ENCODE data around the gene TTC23.

TTC23 gene

GRCh38 chr15:99137877-99138276 lies 111.5 kb downstream of the TTC23 start:
- no peak for DNase-seq (ENCODE audit: low spot score)

GRCh38 chr15:99137111-99137546 lies 112.3 kb downstream of the TTC23 start:
- DNase-seq (ENCODE audit: low spot score), result no peak

GRCh38 chr15:99135194-99135593 lies 114.2 kb downstream of the TTC23 start:
- DNase-seq (ENCODE audit: low spot score), result no peak

GRCh38 chr15:99134317-99134821 lies 115.0 kb downstream of the TTC23 start:
- no peak for DNase-seq (ENCODE audit: low spot score)

- DNase-seq (ENCODE audit: low spot score), result no peak
Measured at GRCh38 chr15:99132634-99133287, 116.6 kb downstream of the TTC23 start.

GRCh38 chr15:99132122-99132521 lies 117.3 kb downstream of the TTC23 start:
- no peak for DNase-seq (ENCODE audit: low spot score)

- DNase-seq (ENCODE audit: low spot score), result no peak
Measured at GRCh38 chr15:99131441-99132023, 117.8 kb downstream of the TTC23 start.

- no peak for DNase-seq (ENCODE audit: low spot score)
Measured at GRCh38 chr15:99130765-99131440, 118.5 kb downstream of the TTC23 start.

GRCh38 chr15:99130314-99130713 lies 119.1 kb downstream of the TTC23 start:
- no peak for DNase-seq (ENCODE audit: low spot score)

GRCh38 chr15:99129644-99130043 lies 119.7 kb downstream of the TTC23 start:
- DNase-seq (ENCODE audit: low spot score), result no peak

- no peak for DNase-seq (ENCODE audit: low spot score)
Measured at GRCh38 chr15:99128411-99128810, 121.0 kb downstream of the TTC23 start.

GRCh38 chr15:99127773-99128172 lies 121.6 kb downstream of the TTC23 start:
- no peak for DNase-seq (ENCODE audit: low spot score)

GRCh38 chr15:99126930-99127329 lies 122.5 kb downstream of the TTC23 start:
- no peak for DNase-seq (ENCODE audit: low spot score)

GRCh38 chr15:99126131-99126588 lies 123.2 kb downstream of the TTC23 start:
- no peak for DNase-seq (ENCODE audit: low spot score)

GRCh38 chr15:99125061-99125891 lies 124.1 kb downstream of the TTC23 start:
- DNase-seq (ENCODE audit: low spot score), result no peak

GRCh38 chr15:99124641-99125040 lies 124.7 kb downstream of the TTC23 start:
- no peak for DNase-seq (ENCODE audit: low spot score)

GRCh38 chr15:99123713-99124451 lies 125.5 kb downstream of the TTC23 start:
- peak; percentile 89 for DNase-seq (ENCODE audit: low spot score)

GRCh38 chr15:99122831-99123712 lies 126.3 kb downstream of the TTC23 start:
- no peak for DNase-seq (ENCODE audit: low spot score)

GRCh38 chr15:99121691-99122410 lies 127.5 kb downstream of the TTC23 start:
- DNase-seq (ENCODE audit: low spot score), result no peak

GRCh38 chr15:99121207-99121606 lies 128.2 kb downstream of the TTC23 start:
- DNase-seq (ENCODE audit: low spot score), result no peak

All from SW480 (cell line).